Stimulated activated CD4-positive, alpha-beta T cell treated with anti-CD3 and anti-CD28 coated beads, Interleukin-12 subunit alpha, Interleukin-12 subunit beta, amount 100 ng/mL, for 48 hours (primary cell): ENCODE data around the gene RASSF6.
"Not testable (repeated sequence)": the region's sequence is repeated elsewhere in the genome, so short reads cannot be mapped to it uniquely, and the experiment has no call there.

ENCODE experiments used
- DNase-seq, 3 donors: peaks; one replicate each; pipeline ENCODE4 v3.0.0-alpha.2; 2020; ENCODE audit warnings: low read depth in 2 of 3, low spot score in 1 of 3

The RASSF6 gene, protein sequence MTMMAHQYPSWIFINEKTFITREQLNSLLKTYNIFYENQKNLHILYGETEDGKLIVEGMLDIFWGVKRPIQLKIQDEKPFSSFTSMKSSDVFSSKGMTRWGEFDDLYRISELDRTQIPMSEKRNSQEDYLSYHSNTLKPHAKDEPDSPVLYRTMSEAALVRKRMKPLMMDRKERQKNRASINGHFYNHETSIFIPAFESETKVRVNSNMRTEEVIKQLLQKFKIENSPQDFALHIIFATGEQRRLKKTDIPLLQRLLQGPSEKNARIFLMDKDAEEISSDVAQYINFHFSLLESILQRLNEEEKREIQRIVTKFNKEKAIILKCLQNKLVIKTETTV

DNA sequence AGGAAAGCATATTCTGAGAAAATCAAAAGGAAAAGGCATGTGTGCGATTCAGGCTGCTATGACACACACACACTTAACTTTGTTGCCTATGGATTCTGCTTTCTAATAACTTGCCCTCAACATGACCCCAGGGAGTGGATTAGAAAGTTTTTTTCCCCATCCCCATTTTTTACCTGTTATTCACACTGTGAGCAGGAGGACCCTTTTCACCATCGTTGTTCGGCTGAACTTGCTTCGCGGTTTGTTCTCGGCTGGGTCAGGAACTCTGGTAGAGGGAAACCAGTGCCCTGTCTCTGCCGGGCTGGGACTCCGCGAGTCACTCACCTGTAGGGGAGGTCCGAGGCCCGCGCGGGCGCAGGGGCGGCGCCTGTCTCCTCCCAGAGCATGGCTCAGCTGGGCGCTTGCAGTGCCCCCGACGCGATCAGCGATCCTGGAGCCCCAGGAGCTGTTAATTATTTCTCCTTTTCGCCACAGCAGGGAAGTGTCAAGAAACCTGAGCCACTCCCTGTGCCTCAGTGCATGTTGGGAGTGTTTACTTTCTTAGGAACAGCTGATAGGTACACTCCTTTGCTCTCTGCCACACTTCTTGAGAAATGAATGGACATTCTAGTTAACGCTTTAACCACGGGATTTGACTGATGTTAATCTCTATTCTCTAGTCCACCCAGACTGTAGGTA is at the start of gene RASSF6:
Gene RASSF6 (minus strand): TSS at position 322 of the 678 bp plus-strand sequence. CDS start 8,641 bp downstream, outside the sequence.
- no peak for DNase-seq

DNA sequence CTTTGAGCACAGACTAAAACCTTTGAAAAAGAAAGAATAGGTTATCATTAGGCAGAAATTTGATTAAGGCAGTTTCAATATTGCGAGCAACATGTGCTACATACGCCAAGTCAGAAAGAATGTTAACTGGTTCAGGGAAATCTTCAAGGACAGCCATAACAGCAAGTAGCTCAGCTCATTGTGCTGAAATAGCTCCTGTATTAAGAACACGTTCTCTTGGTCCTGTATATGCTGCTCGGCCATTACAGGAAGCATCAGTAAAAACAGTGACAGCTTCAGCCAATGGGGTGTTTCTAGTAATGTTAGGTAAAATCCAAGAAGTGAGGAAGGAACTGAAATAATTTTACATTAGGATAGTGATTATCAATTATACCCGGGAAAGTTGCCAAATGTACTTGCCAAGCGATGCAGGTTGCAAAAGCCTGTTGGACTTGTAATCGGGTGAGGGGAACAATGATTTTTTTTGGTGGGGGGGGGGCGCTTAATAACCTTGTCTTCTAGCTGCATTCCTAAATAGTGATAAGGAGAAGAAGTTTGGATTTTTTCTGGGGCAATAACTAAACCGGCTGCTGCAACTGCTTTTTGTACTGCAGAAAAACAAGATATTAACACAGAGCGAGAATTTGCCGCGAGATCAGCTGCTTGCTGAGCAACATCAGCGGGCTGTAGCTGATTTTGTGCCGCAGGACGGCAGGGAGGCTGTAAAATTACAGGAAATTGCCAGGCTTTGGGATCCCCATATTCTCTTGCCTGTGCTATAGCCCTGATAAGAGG is 49.4 kb upstream of the RASSF6 start:
- no peak for DNase-seq

GRCh38 chr4:73668782-73669201 is 48.6 kb upstream of the RASSF6 start:
- no peak for DNase-seq

DNA sequence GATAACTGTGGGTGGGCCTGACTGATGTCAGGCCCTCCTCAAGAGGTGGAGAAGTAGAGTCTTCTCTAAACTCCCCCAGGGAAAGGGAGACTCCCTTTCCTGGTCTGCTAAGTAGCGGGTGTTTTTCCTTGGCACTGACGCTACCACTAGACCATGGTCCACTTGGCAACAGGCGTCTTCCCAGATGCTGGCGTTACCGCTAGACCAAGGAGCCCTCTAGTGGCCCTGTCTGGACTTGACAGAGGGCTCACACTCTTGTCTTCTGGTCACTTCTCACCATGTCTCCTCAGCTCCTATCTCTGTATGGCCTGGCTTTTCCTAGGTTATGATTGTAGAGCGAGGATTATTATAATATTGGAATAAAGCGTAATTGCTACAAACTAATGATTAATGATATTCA is 45.7 kb upstream of the RASSF6 start:
- DNase-seq, result not testable (repeated sequence)

- no peak for DNase-seq
These were observed 44.2 kb upstream of the RASSF6 start for GRCh38 chr4:73664470-73664869.

GRCh38 chr4:73663576-73663975 is 43.3 kb upstream of the RASSF6 start:
- no peak for DNase-seq

GRCh38 chr4:73662709-73663546 is 42.7 kb upstream of the RASSF6 start:
- no peak for DNase-seq

GRCh38 chr4:73661646-73662119 is 41.4 kb upstream of the RASSF6 start:
- DNase-seq, result no peak

DNA sequence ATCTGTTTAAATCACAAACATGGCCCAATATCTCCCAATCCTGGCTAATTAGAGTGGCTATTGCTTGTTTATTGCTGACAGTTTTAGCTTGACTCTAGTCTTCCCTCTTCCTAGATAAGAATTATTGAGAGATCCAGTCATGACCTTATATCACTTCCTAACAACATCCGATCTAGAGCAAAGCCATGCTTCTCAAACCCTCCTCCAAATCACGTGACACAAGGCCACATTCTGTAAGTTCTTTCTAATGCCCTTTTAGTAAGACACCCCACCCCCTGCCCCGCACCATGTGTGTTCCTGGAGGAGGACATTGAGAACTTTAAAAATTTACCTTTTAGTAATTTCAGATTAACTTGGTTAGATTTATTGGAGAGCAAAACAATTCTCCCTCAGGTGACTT is 40.6 kb upstream of the RASSF6 start:
- DNase-seq, result no peak

GRCh38 chr4:73653695-73654106 is 33.5 kb upstream of the RASSF6 start:
- no peak for DNase-seq

DNA sequence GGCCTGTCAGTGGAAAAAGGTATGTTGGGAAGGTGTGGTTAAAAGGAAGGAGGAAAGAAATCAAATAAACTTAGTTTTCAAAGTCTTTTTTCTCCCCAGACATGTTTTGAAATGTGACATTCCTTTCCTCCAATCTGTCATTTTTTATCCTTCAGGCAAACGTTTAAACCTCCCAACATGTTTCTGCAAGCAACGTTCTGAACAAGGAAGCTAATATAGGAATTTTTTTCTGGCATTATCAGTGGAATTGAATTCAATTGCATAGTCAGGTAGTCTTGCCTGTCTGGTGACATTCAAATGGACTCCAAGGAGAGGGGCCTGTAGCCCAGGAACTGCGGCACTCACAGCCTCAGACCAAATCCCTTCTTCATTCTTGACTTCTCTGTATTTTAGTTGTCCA is 30.0 kb upstream of the RASSF6 start:
- no peak for DNase-seq

GRCh38 chr4:73648478-73648877 is 28.2 kb upstream of the RASSF6 start:
- no peak for DNase-seq

DNA sequence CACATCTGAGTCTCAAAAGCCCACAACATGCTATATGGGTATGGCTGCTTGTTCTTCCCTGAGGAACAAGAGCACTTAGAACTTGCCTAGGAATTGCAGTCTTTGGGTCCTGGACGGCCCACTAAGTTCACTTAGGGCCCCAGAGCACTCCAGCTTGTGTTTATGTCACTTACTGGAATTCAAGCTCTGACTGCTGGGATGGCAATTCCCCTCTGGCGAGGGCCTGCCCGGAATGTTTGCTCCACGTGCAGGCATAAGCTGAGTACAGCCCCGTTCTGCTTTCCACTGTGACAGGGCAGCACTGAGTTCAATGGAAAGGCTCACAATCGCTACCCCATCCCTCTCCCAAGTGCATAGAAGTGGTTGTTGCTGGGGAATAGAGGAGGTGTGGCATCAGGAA is 25.9 kb upstream of the RASSF6 start:
- no peak for DNase-seq

GRCh38 chr4:73631565-73632226 is 11.5 kb upstream of the RASSF6 start:
- no peak for DNase-seq

DNA sequence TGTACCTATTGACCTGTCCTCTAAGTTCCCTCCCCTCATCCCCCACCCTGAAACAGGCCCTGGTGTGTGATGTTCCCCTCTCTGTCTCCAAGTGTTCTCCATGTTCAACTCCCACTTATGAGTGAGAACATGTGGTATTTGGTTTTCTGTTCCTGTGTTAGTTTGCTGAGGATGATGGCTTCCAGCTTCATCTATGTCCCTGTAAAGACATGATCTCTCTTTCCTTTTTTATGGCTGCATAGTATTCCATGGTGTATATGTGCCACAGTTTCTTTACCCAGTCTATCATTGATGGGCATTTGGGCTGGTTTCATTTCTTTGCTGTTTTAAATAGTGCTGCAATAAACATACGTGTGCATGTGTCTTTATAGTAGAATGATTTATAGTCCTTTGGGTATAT is 8.6 kb upstream of the RASSF6 start:
- not testable (repeated sequence) for DNase-seq

GRCh38 chr4:73621357-73621756 is 1.1 kb upstream of the RASSF6 start:
- no peak for DNase-seq

GRCh38 chr4:73619346-73619745 is 890 bp downstream of the RASSF6 start:
- DNase-seq, result no peak

- no peak for DNase-seq
These were observed 3.0 kb downstream of the RASSF6 start for GRCh38 chr4:73617256-73617655.

- no peak for DNase-seq
These were observed 4.6 kb downstream of the RASSF6 start for GRCh38 chr4:73615613-73616012.

DNA sequence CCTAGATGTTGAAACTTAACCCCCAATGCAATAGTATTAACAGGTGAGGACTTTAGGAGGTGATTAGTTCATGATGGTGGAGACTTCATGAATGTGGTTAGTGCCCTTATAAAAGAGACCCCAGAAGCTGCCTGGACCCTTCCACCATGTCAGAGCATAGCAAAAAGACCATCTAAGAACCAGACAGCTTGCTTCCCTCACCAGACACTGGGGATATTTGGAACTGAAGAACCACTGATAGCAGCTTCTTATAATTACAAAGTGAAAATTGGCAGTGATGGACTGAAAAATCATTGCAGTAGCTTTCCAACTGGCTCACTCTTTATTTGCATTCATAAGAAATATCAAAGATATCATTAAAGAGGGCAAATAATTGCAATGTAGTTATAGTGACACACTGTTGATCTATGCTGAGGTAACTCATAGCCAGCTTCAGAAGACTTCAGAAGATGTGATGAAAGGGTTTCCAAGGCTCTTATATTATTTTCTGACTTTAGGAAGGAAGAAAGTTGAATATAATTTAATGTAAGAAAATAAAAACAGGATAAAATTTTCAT is 5.8 kb downstream of the RASSF6 start:
- DNase-seq, result no peak
